ENCODE data around the gene USP2. TPM values are rescaled to one million over a fixed set of nuclear protein-coding genes. Genes with fewer than 3 reads are reported as not detected.

The USP2 gene
- total RNA-seq, 1 experiment from 2014 or later = 0.29 TPM

DNA sequence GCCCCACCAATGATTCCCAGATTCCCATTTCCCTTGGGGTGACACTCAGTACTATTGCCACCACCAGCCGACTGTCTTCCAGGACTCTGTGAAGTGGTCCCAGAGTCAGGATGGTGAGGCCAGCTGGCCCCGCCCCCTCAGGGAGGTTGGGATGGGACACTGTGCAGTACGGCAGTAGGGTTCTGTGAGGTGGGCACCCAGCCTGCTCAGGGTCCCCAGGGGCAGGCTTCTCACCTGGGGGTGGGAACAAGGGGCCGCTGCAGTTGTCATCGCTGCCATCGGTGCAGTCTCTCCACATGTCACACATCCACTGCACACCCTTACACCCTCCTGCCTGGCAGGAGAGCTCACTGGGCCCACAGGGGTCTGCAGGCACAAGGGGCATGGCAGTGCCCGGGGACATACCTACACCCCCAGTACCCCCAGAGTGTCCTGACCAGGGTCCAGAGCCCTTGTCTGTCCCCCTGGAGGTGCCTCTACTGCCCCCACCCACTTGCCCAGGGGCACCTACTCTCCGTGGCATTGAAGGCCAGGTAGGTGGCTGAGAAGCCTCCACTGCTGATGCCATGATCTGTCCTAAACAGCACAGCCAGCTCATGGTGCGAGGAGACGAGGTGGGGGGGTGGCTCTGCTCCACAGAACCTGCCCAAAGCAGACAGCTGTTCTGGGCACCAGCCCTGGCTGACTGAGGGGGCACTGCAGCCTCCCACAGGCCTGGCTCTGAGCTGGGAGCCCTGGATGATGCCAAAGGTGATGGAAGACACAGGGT, 38.9 kb downstream of the USP2 start:
- no peak for DNase-seq (ENCODE audit: low spot score)

DNA sequence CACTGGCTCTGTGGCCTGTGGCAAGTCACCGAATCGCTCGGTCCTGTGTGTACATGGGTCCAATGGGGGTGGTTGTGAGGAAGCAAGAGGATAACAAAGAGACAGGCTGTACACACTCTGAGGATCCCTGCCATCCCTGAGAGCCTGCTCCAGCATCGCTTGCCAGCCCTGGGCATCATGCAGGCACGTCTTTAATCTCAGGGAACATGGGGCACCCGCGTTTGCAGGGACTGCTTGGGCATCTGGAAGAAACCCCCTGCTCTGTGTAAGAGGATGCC, 39.5 kb downstream of the USP2 start:
- DNase-seq (ENCODE audit: low spot score) = no peak

GRCh38 chr11:119341222-119342022, 40.1 kb downstream of the USP2 start:
- DNase-seq (ENCODE audit: low spot score) = no peak

DNA sequence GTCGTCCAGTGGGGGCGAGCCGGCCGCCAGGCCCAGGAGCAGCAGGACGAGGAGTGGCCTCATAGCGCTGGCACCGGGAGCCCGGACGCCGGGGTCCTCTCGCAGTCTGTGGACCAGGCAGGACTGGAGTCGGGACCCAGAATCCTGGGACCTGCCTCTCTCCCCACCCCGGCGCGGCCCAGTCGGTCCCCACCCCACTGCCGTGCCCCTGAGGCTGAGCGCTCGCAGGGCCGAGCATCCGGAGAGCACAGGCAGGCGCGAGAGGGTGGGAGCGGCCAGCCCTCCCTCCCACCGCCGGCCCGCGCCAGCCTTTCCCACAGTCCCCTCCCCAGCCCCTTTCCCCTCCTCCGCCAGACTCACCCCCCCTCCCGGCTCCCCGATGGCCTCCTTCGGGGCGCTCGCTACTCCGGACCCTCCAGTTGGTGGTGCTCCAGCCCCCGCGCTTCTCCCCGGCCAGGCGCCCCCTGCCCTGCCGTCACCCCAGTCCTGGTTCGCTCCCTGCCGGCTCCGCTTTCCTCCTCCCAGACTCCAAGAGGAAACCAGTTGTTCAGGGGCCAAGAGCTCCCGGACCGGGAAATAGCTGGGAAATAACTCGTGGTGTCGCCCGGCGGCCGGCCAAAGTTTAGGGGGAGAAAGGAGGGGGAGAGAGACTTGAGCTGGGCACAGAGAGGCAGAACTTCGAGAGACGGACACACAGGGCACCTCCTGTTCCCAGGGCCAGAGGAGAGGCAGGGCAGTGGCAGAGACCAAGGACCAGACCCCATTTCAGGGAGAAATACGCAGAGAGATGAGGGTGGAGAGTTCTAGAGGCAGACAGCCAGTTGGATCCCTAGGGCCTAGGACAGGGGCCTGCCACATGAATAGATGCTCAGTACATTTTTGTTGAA, 40.9 kb downstream of the USP2 start, which contains the start of gene C1QTNF5:
C1QTNF5 (minus strand) TSS at position 549 of the 887 bp plus-strand sequence; CDS start at position 63, 486 bp downstream.
- no peak for DNase-seq (ENCODE audit: low spot score)

DNA sequence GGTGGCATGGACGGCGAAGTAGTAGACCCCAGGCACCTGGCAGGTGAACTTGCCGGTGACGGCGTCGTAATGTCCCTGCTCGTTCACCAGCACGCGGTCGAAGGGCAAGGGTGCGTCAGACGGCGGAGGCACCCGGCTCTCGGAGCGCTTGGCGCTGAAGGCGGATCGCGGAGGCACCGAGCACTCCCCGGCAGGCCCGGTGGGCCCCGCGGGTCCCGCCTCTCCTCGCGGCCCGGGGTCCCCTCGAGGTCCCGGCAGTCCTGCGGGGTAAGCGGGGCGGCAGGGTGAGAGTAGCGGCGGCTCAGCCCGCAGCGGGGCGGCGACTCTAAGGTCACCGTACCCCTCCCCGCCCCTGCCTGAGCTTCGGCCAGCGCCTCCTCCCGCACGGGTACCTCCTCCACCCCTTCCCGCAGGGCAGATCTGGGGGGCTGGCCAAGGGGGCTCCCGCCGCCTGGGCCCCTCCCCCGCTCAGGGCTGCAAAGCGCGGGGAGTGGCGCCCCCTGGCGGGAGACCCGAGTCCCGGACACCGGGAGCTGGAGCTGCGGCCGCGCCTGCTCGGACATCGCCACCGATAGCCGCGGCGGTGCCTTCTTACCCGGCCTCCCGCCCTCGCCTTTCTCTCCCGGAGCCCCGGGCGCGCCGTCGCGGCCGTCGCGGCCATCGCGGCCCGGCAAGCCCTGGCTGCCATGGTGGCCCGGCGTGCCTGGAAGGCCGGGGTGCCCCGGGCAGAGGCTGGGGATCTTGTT, 41.7 kb downstream of the USP2 start:
- DNase-seq (ENCODE audit: low spot score) = no peak

DNA sequence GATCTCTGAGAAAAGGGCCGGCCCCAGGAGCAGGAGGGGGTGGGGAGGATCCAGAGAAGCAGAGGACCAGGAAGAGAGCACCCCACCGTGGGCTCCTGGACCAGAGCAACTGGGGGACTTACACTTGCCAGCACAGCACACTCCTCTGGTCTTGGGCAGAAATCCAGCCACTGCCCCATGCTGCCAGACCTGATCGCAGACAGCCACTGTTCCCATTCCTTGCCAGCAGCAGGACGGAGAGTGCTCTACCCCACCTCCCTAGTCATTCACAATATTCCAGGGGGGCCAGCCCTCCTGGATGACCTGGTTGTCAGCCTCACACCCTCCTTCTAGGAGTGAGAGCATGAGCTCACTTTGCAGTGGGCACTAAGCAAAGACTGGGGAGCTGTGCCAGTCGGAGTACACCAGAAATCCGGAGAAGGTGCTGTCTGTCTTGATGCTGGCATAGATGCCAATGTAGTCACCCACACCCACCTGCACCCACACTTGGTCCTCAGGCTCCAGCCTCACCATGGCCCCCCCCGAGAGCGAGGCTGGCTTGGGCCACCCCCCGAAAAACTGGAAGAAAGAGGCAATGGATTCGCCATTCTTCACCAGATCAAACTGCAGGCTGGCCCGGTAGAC, 42.4 kb downstream of the USP2 start:
- DNase-seq (ENCODE audit: low spot score) = no peak

GRCh38 chr11:119338318-119338890, 43.1 kb downstream of the USP2 start:
- no peak for DNase-seq (ENCODE audit: low spot score)

DNA sequence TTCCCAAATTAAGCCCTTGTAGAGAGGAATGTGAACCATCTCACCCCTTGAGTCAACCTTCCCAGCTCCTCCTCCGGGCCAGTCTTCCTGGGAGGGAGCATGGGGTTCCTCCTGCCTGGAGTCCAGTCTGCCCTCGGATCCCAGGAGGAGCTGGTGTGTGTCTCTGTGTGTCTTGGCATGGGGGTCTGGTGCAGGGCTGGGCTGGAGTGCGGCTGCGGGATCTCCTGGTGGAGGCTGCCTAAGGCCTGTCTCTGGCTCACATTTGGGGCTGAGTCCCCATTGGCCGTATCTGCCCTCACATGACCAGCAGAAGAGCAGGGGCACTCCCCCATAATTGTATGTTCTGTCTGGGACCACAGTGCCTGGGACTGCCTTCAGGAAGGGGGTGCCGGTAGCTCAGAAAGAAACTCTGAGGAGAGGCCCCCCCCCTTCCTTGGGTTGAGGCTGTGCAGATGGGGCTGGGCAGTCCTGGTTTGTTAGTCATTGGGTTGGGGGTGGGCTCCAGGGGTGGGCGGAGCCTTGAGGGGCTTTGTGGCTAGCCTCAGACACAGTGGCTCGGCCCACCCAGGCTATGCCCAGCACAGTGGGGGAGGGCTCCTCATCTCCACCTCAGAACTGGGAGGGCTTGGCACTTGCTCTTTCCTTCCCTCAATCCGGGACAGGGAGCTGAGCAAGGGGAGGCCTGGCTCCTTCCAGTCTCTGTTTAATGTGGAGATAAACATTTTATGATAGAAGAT, 43.7 kb downstream of the USP2 start:
- peak; percentile 86 for DNase-seq (ENCODE audit: low spot score)

GRCh38 chr11:119336744-119337469, 44.6 kb downstream of the USP2 start:
- no peak for DNase-seq (ENCODE audit: low spot score)

GRCh38 chr11:119335655-119336543, 45.6 kb downstream of the USP2 start:
- no peak for DNase-seq (ENCODE audit: low spot score)

GRCh38 chr11:119335091-119335654, 46.3 kb downstream of the USP2 start:
- DNase-seq (ENCODE audit: low spot score) = no peak

DNA sequence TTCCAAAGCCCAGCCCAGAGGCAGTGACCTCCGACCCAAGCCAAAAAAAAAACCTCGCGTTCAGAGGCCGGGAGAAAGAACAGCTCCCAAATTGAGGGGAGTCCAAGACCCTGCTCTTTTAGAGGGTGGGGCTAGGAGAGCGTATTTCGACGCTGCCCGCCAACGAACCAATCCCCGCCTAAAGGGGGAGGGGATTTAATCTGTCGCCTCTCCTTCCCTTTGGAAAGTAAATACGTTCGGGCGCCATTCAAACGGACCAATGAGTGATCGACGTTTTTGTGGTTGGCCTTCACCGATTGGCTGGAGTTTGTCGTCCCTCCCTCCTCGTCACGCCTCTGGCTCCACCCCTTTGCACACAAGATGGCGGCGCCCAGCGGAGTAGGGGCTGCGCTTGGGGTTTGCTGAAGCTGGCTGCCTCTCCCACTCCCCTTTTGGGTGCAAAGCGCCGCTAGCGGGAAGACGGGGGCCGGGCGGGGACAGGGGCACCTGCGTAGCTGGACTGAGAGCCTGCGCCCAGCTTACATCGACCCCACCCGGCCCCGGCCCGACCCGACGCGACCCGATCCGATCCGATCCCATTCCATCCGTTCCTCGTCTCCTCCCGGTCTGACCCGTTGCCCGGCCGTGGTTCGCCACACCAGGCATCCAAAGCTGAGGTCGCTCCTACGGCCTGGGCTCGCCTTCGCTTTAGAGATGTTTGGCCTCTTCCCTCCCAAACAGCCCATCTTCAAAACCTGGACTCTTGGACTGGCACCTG, 47.1 kb downstream of the USP2 start, which contains the start of gene RNF26:
RNF26 (plus strand) TSS at position 354 of the 757 bp plus-strand sequence. CDS start 596 bp downstream, outside the sequence.
- peak; percentile 97 for DNase-seq (ENCODE audit: low spot score)

- DNase-seq (ENCODE audit: low spot score) = no peak
Measured at GRCh38 chr11:119332111-119332765, 49.3 kb downstream of the USP2 start.

- no peak for DNase-seq (ENCODE audit: low spot score)
Measured at GRCh38 chr11:119330237-119330636, 51.3 kb downstream of the USP2 start.

- no peak for DNase-seq (ENCODE audit: low spot score)
Measured at GRCh38 chr11:119329320-119329719, 52.2 kb downstream of the USP2 start.

DNA sequence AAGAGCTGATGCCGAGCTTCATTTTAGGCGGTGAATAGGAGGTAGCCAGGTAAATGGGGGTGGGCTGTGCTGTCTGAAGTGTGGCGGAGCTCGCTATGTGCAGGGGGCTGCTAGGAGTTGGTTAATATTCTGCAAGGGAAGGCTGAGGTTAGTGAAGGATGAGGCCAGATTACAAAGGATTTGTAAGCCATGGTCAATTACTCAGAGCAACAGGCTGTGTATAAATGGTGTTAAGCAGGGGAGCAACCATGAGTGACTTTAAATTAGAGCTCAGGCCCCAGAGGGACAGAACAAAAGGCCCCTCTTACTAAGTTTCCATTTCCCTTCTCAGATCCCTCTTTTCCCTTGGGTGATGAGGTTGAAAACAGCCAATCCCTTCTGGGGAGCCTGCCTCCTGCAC, 57.3 kb downstream of the USP2 start:
- DNase-seq (ENCODE audit: low spot score) = no peak

All from H4 (cell line).